Posterior vena cava (tissue), 2 donors: ENCODE results near the gene PRDM10. TPM values are rescaled to one million over a fixed set of nuclear protein-coding genes. Genes with fewer than 3 reads are reported as not detected.
"Not testable (repeated sequence)": the region's sequence is repeated elsewhere in the genome, so short reads cannot be mapped to it uniquely, and the experiment has no call there.

Experiments used
- DNase-seq: peaks from one replicate; pipeline ENCODE4 v3.0.0-alpha.2; 2020; ENCODE audit warnings: low spot score
- intact Hi-C, 2 donors: fragments of 100-400 bp; cut with DNase I; formaldehyde crosslinking; loops; one replicate each; pipeline versions ENCODE4 v1.14.1 to v1.14.2; 2022 to 2023
- total RNA-seq, 2 donors: library from RNA; stranded (reverse); fragmentation: NEBNext Ultra II Directional; extraction: Animal tissue kit (Norgen Biotek cat#: 25700); gene quantifications; one replicate each; pipeline ENCODE4 v1.2.1, GENCODE V29; 2021
- donor health status: DM: yes; HTN: yes; CAD: no.
- donor health status: DM: yes; HTN: yes; CAD: no.

The PRDM10 gene
- total RNA-seq, 2 donors from 2014 or later = 5.0 to 10.7 TPM

GRCh38 chr11:129987950-129988349 lies 14.7 kb downstream of the PRDM10 start:
- DNase-seq = no peak
- intact Hi-C loops = no loop called here

DNA sequence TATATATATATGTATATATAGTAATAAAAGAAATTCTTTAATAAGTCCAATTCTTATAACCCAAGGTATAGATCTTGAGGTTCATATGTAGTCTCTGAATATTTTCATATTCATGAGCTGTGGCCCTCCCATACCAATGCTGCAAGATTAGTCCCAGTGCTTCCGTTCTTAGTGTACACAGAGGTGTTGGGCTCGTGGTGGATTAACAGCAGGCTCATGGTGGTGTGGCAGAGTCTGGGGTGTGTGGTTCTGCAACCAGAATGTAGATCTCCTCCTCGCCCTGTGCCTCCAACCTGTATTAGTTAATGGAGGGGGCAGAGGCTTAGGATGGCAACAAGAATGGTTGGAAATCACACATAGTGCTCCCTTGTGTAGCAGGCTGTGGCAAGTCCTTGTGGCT lies 16.8 kb downstream of the PRDM10 start:
- no peak for DNase-seq
- intact Hi-C loops = no loop called here

DNA sequence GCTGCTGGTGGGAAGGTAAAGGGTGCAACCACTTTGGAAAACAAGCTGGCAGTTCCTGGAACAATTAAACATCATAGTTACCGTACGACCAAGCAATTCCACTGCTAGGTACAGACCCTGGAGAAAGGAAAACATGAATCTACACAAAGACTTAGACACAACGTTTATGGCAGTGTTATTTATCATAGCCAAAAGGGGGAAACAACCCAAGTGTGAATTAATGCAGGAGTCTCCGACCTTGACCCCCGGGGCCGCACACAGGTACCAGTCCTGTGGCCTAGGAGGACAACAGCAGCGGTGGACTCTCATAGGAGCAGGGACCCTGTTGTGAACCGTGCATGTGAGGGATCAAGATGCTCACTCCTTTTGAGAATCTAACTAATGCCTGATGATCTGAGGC lies 22.5 kb downstream of the PRDM10 start:
- no peak for DNase-seq
- intact Hi-C loops = no loop called here

DNA sequence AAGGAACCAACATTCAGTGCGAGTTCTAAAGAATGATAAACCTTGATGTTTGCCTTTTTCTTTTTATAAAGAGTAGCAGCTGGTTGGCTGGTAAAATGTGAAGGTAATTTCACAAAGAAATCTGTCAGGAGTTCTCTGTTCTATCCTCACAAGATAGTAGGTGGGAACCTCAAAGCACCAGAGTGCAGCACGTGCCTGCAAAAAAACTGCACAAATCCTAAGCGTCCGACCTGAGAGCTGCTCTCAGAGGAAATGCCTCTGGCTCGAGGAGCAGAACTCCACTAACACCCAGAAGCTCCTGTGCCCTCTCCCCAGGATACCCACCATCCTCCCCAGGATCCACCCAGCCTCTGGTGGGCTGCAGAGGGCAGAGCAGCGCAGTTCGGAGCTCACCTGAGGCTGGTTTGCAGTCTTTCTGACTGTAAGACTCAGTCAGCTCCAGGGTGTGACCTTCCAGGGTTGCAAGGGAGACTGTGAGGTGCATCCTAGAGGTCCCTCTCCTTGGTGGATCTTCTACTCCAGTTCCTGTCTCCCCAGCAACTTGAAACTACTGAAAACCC lies 23.5 kb downstream of the PRDM10 start:
- intact Hi-C loops = no loop called here

DNA sequence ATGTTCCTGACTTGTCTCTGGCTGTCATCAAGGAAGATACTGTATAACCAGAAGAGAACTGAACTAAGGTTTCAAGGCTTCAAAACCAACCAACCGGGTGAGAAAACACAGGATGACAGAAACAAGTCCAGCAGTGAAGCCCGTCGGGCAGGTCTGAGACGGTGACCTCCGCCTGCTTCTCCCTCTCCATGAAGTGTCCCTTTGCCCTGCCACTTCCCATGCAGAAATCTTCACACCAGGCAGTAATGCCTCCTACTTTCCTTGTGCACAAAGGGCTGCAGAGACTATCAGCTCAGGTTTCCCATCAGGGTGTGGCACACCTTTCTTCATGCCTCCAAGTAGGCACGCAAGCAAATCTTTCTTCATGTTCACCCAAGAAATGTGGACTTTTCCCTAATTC lies 24.2 kb downstream of the PRDM10 start:
- DNase-seq = no peak
- intact Hi-C loops = no loop called here

More for the DNA sequence above, 23.5 kb downstream of the PRDM10 start:
- no peak for DNase-seq

GRCh38 chr11:129976328-129976727 lies 26.3 kb downstream of the PRDM10 start:
- no peak for DNase-seq
- intact Hi-C loops = no loop called here

DNA sequence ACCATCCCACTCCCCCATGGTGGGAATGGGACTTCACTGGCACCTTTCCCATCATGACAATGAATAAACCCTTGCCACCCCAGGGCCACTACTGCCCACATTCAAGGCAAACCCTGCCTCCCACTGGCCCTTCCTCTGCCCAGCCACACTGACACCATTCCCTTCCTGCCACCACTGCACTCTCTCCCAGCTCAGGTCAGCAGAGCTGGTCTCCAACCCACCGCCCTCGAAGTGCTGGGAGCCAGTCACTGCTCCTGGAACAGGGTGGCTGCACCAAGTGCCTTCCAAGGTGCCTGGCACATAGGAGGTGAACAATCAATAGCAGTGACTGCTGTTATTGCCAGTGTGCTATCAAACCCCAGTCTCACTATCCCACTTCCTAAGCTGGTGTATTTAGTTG lies 27.1 kb downstream of the PRDM10 start:
- DNase-seq = no peak
- intact Hi-C loops = no loop called here

- intact Hi-C loops = no loop called here
- no peak for DNase-seq
Observed at GRCh38 chr11:129974672-129975071, 28.0 kb downstream of the PRDM10 start.

- intact Hi-C loops = no loop called here
- no peak for DNase-seq
Observed at GRCh38 chr11:129974237-129974636, 28.4 kb downstream of the PRDM10 start.

DNA sequence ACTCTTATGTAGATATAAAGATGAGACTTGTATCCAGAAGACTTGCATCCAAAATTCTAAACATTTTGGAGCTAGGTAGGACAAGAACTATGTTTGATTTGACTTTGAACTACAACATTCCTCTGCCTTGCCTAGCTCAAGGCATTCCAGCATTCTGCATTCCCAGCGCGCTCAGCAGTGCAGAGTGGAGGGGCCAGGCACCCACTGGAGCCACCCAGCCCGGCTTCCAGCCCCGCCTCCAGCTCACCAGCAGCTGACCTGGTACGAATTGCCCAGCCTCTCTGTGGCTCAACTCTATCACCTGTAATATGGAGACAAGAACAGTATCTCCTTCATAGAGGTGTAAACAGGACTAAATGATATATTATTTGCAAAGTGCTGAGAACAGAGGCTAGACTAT lies 28.8 kb downstream of the PRDM10 start:
- no peak for DNase-seq
- intact Hi-C loops = no loop called here

GRCh38 chr11:129973068-129973467 lies 29.6 kb downstream of the PRDM10 start:
- intact Hi-C loops = no loop called here
- DNase-seq = no peak

- intact Hi-C loops = no loop called here
- no peak for DNase-seq
Observed at GRCh38 chr11:129972611-129973010, 30.0 kb downstream of the PRDM10 start.

- DNase-seq, intact Hi-C loops: not testable (repeated sequence)
Observed at GRCh38 chr11:129971856-129972255, 30.8 kb downstream of the PRDM10 start.

- no peak for DNase-seq
- intact Hi-C loops = no loop called here
Observed at GRCh38 chr11:129969920-129970319, 32.7 kb downstream of the PRDM10 start.

DNA sequence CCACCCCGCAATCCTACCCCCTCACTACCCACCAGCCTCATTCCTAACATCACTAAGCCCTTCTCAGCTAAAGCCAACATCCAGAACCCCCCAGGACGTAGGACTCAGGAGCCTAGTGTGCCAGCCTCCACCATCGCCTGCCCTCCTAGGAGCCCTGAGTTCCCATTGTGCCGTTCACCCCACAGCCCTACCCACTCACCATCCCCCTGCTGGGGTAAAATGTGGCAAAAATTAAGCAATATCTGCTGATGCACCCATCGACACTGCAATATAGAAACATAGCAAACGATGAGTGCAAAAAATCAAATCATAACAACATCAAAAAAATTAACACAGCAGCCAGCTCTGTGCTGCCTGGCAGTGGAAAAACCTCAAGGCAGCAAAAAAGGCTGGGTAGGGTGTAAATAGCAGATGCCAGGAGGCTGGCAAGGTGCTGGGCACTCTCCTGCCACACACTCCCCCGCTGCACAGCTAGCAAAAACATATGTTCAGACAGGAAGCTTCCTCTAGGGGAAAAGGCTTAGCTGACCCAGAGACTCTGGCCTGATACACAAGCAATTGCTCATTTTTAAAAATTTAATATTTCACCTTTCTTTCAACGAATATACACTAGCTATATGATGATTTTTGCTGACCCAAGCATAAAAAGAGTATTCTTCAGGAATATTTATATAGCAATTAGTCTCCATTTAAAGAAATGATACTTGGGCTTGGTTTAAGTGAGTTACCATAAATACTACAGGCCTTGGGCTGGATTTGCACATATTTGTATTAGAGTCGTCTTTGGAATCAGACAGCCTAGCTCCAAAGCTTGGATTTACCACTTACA lies 33.8 kb downstream of the PRDM10 start:
- no peak for DNase-seq
- intact Hi-C loops = no loop called here

- intact Hi-C loops = no loop called here
- no peak for DNase-seq
Observed at GRCh38 chr11:129967996-129968395, 34.6 kb downstream of the PRDM10 start.

- no peak for DNase-seq
- intact Hi-C loops = no loop called here
Observed at GRCh38 chr11:129965248-129965647, 37.4 kb downstream of the PRDM10 start.

DNA sequence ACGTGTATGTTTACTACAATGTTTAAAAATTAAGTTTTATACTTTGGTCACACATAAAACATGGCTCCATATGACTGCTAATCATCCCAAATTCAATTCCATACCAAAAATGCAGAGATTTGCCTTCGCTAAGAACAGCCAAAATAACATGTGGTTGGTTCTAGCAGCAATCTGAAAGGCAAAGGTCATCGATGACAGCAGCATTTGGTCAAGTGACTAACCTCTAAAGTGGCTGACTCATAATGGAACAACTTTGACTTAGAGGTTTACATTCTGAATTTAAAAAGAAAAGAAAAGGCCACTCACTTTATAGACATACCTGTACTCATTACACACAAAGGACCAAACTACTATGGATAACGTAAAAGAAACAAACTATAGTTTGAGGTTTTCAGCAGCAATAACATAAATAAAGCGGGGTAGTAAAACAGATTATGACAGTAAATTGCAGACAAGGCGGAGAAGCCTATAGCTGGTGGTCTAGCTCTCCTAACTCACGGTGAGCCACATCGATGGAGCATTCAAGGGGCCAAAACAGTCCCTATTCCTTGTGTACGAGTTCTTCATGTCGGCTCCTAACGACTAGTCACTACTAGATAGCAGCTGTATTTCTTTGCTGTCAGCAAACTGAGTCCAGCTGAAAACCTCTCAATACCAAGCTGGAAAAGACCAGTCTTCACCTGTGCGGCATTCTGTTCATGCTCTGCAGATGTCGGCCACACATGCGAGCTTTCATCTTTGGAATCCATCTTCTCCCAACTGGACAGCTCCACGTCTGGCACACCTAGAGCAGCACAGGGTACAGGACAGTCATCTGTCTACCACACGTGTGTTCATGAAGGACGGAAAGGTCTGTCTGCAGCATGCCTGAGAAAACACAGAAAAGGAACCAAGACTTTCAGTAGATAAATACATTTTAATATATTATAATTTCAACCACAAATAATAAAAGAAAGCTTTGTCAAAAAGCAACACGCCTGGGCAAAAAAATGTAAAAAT lies 42.1 kb downstream of the PRDM10 start:
- intact Hi-C loops = no loop called here
- no peak for DNase-seq

GRCh38 chr11:129959687-129960086 lies 42.9 kb downstream of the PRDM10 start:
- intact Hi-C loops = no loop called here
- DNase-seq = no peak

DNA sequence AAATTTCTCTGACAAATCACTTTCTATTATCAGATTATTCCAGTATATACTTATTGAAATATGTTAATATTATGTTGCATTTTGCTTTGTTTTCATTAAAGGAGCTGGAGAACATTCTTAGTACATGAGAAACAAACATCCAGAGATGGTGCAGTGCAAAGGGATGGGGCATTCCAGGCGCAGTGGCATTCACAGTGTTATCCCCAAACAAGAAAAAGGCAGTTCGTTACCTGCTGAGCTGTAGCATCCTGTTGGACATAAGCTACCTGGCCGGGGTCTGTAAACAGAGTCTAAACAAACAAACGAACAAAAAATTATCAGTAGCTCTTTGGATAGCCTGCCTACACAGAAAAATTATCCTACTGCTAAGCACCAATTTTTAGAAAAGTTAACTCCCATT lies 47.4 kb downstream of the PRDM10 start:
- no peak for DNase-seq
- intact Hi-C loops = no loop called here
